ENCODE data around the gene TRPM8. TPM values are rescaled to one million over a fixed set of nuclear protein-coding genes. Genes with fewer than 3 reads are reported as not detected.

The TRPM8 gene
- total and polyA plus RNA-seq, 2 experiments from 2014 or later, result 0.11 to 0.14 TPM

GRCh38 chr2:233926806-233927205 lies 9.6 kb downstream of the TRPM8 start:
- H3K27ac Mint-ChIP-seq, result no peak overlapping the region
- peaks cover 9% of the 10 kb centered on the region for H3K27me3 Mint-ChIP-seq (ENCODE audit: insufficient read depth, low read depth, poor library complexity)
- ATAC-seq, result no peak
- no peak overlapping the region for H3K4me3 Mint-ChIP-seq
- H3K4me3 ChIP-seq, result no peak overlapping the region
- no peaks in the 10 kb centered on the region for H3K79me2 ChIP-seq (replicated peaks; ENCODE audit: insufficient read depth)
- no peaks in the 10 kb centered on the region for H3K9me3 Mint-ChIP-seq
- no peaks in the 10 kb centered on the region for H3K9me2 ChIP-seq (ENCODE audit: insufficient read depth)
- no peaks in the 10 kb centered on the region for H3K36me3 ChIP-seq (ENCODE audit: insufficient read depth)
- H2AFZ ChIP-seq, result no peak overlapping the region
- H3K4me2 ChIP-seq, result no peak overlapping the region
- no peaks in the 10 kb centered on the region for H3F3A ChIP-seq (replicated peaks; ENCODE audit: low read depth)
- no peak overlapping the region for H3K27ac ChIP-seq (ENCODE audit: low read depth)
- no peaks in the 10 kb centered on the region for H3K36me3 Mint-ChIP-seq (ENCODE audit: low read depth)
- peaks cover 16% of the 10 kb centered on the region for H3K4me1 ChIP-seq (ENCODE audit: insufficient read depth)
- no peak for DNase-seq (ENCODE audit: low spot score)
- no peak for TF ChIP-seq CTCF (conservative IDR thresholded peaks at IDR 0.05; ENCODE audit: low read depth in 2 of 2)
- no peak for TF ChIP-seq POLR2AphosphoS5 (IDR thresholded peaks at IDR 0.05; ENCODE audit: low read depth)
- TF ChIP-seq, protein P1, sequence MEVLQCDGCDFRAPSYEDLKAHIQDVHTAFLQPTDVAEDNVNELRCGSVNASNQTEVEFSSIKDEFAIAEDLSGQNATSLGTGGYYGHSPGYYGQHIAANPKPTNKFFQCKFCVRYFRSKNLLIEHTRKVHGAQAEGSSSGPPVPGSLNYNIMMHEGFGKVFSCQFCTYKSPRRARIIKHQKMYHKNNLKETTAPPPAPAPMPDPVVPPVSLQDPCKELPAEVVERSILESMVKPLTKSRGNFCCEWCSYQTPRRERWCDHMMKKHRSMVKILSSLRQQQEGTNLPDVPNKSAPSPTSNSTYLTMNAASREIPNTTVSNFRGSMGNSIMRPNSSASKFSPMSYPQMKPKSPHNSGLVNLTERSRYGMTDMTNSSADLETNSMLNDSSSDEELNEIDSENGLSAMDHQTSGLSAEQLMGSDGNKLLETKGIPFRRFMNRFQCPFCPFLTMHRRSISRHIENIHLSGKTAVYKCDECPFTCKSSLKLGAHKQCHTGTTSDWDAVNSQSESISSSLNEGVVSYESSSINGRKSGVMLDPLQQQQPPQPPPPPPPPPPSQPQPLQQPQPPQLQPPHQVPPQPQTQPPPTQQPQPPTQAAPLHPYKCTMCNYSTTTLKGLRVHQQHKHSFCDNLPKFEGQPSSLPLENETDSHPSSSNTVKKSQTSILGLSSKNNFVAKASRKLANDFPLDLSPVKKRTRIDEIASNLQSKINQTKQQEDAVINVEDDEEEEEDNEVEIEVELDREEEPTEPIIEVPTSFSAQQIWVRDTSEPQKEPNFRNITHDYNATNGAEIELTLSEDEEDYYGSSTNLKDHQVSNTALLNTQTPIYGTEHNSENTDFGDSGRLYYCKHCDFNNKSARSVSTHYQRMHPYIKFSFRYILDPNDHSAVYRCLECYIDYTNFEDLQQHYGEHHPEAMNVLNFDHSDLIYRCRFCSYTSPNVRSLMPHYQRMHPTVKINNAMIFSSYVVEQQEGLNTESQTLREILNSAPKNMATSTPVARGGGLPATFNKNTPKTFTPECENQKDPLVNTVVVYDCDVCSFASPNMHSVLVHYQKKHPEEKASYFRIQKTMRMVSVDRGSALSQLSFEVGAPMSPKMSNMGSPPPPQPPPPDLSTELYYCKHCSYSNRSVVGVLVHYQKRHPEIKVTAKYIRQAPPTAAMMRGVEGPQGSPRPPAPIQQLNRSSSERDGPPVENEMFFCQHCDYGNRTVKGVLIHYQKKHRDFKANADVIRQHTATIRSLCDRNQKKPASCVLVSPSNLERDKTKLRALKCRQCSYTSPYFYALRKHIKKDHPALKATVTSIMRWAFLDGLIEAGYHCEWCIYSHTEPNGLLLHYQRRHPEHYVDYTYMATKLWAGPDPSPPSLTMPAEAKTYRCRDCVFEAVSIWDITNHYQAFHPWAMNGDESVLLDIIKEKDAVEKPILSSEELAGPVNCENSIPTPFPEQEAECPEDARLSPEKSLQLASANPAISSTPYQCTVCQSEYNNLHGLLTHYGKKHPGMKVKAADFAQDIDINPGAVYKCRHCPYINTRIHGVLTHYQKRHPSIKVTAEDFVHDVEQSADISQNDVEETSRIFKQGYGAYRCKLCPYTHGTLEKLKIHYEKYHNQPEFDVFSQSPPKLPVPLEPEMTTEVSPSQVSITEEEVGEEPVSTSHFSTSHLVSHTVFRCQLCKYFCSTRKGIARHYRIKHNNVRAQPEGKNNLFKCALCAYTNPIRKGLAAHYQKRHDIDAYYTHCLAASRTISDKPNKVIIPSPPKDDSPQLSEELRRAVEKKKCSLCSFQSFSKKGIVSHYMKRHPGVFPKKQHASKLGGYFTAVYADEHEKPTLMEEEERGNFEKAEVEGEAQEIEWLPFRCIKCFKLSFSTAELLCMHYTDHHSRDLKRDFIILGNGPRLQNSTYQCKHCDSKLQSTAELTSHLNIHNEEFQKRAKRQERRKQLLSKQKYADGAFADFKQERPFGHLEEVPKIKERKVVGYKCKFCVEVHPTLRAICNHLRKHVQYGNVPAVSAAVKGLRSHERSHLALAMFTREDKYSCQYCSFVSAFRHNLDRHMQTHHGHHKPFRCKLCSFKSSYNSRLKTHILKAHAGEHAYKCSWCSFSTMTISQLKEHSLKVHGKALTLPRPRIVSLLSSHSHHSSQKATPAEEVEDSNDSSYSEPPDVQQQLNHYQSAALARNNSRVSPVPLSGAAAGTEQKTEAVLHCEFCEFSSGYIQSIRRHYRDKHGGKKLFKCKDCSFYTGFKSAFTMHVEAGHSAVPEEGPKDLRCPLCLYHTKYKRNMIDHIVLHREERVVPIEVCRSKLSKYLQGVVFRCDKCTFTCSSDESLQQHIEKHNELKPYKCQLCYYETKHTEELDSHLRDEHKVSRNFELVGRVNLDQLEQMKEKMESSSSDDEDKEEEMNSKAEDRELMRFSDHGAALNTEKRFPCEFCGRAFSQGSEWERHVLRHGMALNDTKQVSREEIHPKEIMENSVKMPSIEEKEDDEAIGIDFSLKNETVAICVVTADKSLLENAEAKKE (CRISPR knock-in tag; IDR thresholded peaks at IDR 0.05), result no peak
- H3K4me1 Mint-ChIP-seq, result peaks cover 18% of the 10 kb centered on the region
- H3K27me3 ChIP-seq (ENCODE audit: insufficient read depth), result no peaks in the 10 kb centered on the region
- no peaks in the 10 kb centered on the region for H4K20me1 ChIP-seq (replicated peaks; ENCODE audit: insufficient read depth)

Data from GM23338 (cell line).